GM21528 (cell line): ENCODE measurements around the gene GNAS-AS1.

Experiments used
- ATAC-seq: cut with Tn5 transposase; IDR thresholded peaks from one replicate; pipeline ENCODE4 v1.9.1; 2021; ENCODE audit warnings: mild to moderate bottlenecking, moderate library complexity; ENCODE audit not compliant: unreplicated experiment, low FRiP score

The GNAS-AS1 gene

DNA sequence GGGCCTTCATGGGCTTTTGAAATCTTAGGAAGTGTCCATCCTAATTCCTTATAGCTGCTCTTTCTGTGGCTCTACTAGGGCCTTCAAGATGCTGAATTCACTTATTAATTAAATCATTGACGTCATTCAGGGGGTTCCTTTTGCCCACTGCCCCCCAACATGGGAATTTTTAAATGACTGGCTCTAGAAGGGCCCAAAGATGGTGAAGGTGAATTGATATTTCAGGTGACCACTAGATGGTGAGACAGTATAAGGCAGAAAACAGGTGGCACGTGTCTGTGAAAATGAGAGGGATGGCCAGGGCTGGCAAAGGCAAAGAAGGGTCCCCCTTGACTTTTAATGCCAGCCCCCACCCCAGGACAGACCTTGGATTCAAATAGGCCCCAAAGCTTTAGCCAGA lies 13.6 kb upstream of the GNAS-AS1 start:
- no peak for ATAC-seq

DNA sequence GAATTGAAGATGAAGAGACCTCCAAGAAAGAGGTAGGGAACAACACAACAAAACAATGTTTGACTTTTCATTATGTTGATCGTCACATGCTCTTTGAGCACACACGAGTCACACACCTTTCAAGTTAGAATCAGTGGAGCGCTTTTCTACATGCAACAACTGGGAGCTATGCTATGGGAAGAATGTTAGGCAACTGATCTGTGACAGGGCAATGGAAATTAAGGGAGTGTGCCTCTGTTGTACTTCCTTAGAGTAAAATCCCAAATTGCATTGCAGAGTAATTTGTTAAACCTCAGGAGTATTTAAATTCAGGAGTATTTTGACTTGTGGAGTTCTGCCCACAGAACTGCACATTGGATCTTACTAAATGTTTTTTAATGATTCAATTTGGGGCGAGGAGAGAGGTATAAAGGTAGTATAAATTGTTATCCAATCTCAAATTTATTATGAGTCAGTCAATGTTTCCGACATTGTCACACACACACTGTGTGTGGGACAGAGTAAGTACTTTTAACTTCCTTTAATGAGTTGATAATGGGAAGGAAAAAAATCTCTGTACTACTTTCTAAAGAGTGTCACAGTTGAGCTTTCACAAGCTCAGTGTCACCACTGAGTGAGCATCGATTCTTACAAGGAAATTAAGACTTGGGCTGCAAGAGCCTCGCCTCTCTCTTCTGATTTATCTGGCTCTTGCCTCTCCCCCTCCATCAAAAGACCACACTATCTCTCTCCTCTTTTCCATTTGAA lies 12.5 kb upstream of the GNAS-AS1 start:
- ATAC-seq: no peak

GRCh38 chr20:58855506-58856389 lies 5.0 kb upstream of the GNAS-AS1 start:
- ATAC-seq: no peak

DNA sequence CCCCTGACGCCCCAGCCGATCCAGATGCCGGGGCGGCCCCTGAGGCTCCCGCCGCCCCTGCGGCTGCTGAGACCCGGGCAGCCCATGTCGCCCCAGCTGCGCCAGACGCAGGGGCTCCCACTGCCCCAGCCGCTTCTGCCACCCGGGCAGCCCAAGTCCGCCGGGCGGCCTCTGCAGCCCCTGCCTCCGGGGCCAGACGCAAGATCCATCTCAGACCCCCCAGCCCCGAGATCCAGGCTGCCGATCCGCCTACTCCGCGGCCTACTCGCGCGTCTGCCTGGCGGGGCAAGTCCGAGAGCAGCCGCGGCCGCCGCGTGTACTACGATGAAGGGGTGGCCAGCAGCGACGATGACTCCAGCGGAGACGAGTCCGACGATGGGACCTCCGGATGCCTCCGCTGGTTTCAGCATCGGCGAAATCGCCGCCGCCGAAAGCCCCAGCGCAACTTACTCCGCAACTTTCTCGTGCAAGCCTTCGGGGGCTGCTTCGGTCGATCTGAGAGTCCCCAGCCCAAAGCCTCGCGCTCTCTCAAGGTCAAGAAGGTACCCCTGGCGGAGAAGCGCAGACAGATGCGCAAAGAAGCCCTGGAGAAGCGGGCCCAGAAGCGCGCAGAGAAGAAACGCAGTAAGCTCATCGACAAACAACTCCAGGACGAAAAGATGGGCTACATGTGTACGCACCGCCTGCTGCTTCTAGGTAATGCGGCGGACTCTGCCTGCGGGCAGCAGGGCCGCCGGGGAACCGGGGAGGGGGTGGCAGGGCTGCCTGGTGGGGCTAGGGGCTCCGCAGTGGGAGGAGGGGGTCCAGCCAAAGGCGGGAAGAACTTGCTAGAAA lies 4.2 kb upstream of the GNAS-AS1 start:
- ATAC-seq: no peak

DNA sequence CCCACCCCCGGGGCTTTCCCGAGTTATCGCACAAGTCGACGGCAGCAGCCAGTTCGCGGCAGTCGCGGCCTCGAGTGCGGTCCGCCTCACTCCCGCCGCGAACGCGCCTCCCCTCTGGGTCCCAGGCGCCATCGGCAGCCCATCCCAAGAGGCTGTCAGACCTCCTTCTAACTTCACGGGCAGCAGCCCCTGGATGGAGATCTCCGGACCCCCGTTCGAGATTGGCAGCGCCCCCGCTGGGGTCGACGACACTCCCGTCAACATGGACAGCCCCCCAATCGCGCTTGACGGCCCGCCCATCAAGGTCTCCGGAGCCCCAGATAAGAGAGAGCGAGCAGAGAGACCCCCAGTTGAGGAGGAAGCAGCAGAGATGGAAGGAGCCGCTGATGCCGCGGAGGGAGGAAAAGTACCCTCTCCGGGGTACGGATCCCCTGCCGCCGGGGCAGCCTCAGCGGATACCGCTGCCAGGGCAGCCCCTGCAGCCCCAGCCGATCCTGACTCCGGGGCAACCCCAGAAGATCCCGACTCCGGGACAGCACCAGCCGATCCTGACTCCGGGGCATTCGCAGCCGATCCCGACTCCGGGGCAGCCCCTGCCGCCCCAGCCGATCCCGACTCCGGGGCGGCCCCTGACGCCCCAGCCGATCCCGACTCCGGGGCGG lies 3.4 kb upstream of the GNAS-AS1 start:
- ATAC-seq: no peak

DNA sequence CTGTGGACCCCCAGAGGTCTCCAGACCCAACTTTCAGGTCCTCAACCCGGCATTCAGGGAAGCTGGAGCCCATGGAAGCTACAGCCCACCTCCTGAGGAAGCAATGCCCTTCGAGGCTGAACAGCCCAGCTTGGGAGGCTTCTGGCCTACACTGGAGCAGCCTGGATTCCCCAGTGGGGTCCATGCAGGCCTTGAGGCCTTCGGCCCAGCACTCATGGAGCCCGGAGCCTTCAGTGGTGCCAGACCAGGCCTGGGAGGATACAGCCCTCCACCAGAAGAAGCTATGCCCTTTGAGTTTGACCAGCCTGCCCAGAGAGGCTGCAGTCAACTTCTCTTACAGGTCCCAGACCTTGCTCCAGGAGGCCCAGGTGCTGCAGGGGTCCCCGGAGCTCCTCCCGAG lies 2.8 kb upstream of the GNAS-AS1 start:
- ATAC-seq: no peak

DNA sequence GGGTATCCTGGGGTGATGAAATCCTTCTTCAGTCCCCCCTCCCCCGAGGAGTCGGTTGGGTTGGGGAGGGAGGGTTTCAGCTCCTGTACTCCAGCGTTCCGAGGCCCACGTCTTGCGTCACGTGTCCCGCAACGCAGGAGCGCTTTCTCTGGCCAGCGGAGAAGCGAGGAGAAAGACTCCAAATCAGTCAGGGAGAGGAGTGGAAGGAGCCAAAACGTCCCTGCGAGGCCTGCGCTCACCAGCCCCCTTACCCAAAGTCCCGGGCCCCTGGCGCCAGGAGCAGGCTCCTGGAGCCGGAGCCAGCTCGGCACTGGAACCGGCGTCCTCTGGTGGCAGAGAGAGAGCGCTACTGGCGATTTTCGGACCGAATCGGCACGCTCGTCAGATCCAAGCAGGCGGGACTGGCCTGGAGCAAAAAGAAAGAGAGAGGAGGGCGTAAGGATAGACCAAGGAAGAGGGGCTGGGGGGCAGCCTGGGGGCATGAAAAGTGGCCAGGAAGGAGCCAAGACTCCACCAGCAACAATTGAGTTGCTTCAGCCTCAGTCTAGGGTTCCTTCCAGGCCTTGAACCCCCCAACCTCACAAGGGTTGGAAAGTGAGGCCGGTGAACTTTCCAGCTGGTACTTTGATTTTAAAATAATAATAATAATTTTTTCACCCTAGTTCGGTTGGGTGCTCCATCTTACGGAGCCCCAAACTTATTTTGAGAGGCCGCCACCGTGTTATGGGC lies 2.0 kb upstream of the GNAS-AS1 start, which contains the start of gene GNAS:
GNAS (plus strand) TSS at position 174 of the 729 bp plus-strand sequence.
- no peak for ATAC-seq

DNA sequence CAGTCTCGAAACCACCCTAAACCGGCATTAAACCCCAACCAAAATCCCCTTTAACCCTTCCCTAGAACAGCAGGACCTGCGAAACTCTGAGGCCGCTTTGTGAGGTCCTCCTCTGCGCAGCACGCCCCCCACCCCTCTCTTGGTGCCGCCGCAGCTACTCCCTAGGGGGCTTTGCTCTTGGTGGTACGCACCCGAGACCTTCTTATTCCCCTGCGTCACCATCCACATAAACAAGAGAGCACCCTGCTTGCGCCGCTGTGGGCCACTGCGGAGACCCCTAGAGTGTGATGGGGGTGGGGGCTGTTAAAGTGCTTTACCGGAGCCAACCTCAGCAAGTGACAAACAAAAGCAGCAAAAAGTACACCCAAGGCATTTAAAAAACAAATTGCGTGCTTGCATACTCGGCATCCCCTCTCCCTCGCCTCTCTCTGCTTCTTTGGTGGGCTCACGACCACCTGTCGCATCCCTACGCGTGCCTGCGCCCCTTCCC lies 1.3 kb upstream of the GNAS-AS1 start:
- ATAC-seq: no peak

DNA sequence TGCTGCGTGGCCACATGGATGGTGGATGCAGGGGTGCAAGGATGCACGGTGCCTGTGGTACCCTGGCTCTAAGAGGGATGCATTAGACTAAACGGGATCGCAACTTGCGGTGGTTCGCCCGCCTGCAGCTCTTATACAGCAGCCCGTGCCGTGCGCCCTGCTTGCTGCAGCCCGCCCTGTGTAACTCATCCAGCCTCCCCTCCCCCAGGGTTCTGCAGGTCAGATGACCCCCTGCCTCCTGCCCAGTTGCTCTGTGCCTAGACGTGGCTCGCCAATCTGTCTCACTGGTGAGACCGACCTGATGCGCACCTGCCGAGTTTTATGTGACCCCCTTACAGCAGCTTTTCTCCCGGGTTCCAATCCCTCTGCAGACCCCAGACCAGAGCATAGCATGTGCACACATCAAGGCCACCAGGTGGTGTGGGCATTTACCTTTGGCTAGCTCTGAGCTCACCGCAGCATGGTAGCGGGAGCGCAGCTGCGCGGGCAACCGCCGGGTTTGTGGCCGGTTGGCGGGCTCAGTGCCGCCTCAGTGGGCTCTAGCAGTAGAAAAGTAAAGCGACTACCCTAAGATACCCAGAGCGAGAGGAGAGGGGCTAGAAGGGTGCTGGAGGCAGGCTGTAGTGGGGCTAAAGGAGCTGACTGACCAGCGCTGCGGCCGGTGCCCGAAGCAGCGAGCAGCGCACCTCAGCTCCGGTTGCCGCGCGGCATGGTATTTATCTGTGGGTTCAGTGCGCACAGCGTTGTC lies 693 bp upstream of the GNAS-AS1 start:
- ATAC-seq: no peak

GRCh38 chr20:58847463-58847862 lies 3.2 kb downstream of the GNAS-AS1 start:
- no peak for ATAC-seq

- no peak for ATAC-seq
Observed at GRCh38 chr20:58845706-58846105, 5.0 kb downstream of the GNAS-AS1 start.

GRCh38 chr20:58843128-58843556 lies 7.6 kb downstream of the GNAS-AS1 start:
- no peak for ATAC-seq

GRCh38 chr20:58842276-58842675 lies 8.4 kb downstream of the GNAS-AS1 start:
- ATAC-seq: no peak

DNA sequence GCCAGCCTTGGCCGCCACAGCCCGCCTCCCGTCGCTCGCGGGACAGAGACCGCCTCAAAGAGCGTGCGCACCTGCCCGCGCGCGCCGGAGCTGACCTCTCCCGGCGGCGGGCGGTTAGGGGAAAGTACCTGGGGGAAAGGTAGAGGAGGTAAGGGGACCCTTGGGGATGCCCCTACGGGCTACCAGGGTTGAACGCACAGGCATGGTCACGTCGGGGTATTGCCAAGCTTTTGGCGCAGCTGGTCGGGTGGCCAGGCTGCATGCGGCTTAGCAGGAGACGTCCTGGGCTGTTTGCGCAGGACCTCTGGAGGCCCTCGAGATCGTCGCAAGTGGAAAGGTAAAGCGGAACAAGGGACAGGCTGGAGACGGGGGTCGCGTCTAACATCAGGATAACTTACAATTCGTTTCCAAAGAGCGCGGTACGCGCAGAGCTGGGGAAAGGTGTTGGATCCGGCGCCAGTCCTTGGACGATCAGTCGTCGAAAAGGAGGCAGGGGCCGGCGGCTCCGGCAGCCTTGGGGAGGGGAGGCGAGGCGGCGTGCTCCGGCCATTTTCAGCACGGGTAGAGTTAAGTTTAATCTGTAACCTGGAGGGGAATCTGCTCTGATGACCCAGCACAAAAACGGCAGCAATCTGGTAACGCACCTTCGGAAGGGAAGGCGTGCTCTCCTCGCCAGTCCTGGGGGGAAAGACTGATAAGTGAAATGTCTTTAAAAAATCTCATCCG lies 9.0 kb downstream of the GNAS-AS1 start:
- no peak for ATAC-seq

DNA sequence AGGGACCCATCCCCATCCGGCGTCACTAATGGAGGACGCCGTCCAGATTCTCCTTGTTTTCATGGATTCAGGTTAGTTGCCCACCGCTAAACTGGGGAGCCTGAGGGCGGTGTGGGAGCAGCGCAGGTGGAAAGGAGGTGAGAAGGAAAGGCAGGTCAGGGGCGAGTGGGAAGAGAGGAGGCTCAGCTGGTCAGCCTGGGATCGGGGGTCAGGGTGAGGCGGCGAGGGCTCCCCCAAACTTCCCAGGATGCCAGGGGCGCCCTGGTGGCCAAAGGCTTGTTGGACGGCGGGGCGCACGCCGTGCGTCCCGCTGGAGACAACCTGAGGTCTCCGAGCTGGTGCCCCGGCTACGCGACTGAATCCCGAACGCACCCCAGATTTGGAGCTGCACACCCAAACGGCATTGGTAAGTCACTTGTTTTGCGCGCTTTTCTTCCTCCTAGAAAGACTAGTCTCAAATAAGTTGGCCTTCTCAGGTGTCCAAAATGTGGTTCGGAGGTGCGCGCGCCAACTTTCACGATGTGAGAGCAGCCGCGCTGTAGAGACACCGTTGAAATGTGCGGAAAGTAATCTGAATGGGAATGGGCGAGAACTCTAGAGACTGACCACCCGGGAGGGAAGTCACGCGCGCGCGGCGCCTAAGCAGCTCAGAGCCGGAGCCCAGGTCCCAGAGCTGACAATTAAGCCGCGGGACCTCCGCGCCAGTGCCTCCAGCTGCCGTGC lies 9.7 kb downstream of the GNAS-AS1 start:
- no peak for ATAC-seq

DNA sequence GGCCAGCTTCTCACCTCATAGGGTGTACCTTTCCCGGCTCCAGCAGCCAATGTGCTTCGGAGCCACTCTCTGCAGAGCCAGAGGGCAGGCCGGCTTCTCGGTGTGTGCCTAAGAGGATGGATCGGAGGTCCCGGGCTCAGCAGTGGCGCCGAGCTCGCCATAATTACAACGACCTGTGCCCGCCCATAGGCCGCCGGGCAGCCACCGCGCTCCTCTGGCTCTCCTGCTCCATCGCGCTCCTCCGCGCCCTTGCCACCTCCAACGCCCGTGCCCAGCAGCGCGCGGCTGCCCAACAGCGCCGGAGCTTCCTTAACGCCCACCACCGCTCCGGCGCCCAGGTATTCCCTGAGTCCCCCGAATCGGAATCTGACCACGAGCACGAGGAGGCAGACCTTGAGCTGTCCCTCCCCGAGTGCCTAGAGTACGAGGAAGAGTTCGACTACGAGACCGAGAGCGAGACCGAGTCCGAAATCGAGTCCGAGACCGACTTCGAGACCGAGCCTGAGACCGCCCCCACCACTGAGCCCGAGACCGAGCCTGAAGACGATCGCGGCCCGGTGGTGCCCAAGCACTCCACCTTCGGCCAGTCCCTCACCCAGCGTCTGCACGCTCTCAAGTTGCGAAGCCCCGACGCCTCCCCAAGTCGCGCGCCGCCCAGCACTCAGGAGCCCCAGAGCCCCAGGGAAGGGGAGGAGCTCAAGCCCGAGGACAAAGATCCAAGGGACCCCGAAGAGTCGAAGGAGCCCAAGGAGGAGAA lies 10.5 kb downstream of the GNAS-AS1 start:
- ATAC-seq: no peak

DNA sequence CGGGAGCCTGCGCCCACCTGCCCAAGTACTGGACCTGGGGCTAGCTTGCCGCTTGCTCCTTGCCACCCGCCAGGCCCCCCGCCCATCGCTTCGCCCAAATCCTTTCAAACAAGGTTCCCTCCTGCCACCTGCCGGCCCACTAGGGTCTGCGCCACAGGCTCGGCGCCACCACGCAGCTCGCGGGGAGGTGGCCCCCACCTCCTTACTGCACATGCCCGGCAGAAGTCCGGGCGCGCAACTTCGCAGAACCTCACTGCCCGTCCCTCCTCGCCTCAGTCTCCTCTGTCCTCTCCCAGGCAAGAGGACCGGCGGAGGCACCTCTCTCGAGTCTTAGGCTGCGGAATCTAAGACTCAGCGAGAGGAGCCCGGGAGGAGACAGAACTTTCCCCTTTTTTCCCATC lies 11.2 kb downstream of the GNAS-AS1 start:
- no peak for ATAC-seq
